Globus pallidus (tissue), 1 donor: Measurements from ENCODE around the gene PDLIM7.
"Not testable (repeated sequence)": the region's sequence is repeated elsewhere in the genome, so short reads cannot be mapped to it uniquely, and the experiment has no call there.

Source experiments
- DNase-seq: peaks from one replicate; pipeline ENCODE4 v3.0.0-alpha.2; 2015; ENCODE audit warnings: low spot score

Gene PDLIM7

GRCh38 chr5:177491983-177492746, 5.2 kb downstream of the PDLIM7 start:
- DNase-seq: no peak

GRCh38 chr5:177491429-177491945, 5.9 kb downstream of the PDLIM7 start:
- no peak for DNase-seq

GRCh38 chr5:177490992-177491391, 6.4 kb downstream of the PDLIM7 start:
- no peak for DNase-seq

- DNase-seq: no peak
These were observed 7.0 kb downstream of the PDLIM7 start for GRCh38 chr5:177490311-177490991.

- DNase-seq: no peak
These were observed 8.2 kb downstream of the PDLIM7 start for GRCh38 chr5:177489119-177489716.

GRCh38 chr5:177487975-177488374, 9.4 kb downstream of the PDLIM7 start:
- no peak for DNase-seq

- no peak for DNase-seq
These were observed 10.3 kb downstream of the PDLIM7 start for GRCh38 chr5:177487144-177487543.

GRCh38 chr5:177486256-177486655, 11.1 kb downstream of the PDLIM7 start:
- DNase-seq: no peak

- DNase-seq: not testable (repeated sequence)
These were observed 11.7 kb downstream of the PDLIM7 start for GRCh38 chr5:177485753-177486152.

GRCh38 chr5:177484902-177485549, 12.4 kb downstream of the PDLIM7 start:
- DNase-seq: no peak

GRCh38 chr5:177483994-177484901, 13.2 kb downstream of the PDLIM7 start:
- DNase-seq: no peak

GRCh38 chr5:177483042-177483441, 14.4 kb downstream of the PDLIM7 start:
- DNase-seq: no peak

- no peak for DNase-seq
These were observed 15.0 kb downstream of the PDLIM7 start for GRCh38 chr5:177482359-177482795.

- no peak for DNase-seq
These were observed 17.6 kb downstream of the PDLIM7 start for GRCh38 chr5:177479774-177480173.

- DNase-seq: no peak
These were observed 18.4 kb downstream of the PDLIM7 start for GRCh38 chr5:177478711-177479646.

- no peak for DNase-seq
These were observed 19.5 kb downstream of the PDLIM7 start for GRCh38 chr5:177477701-177478477.

- DNase-seq: no peak
These were observed 20.7 kb downstream of the PDLIM7 start for GRCh38 chr5:177476531-177477233.

GRCh38 chr5:177475563-177476427, 21.6 kb downstream of the PDLIM7 start:
- no peak for DNase-seq
